WERI-Rb-1 (cell line): ENCODE data around the gene CMPK1.

Experiments used
- DNase-seq: peaks from one replicate; pipeline ENCODE4 v3.0.0-alpha.2; 2020
- H3K27ac ChIP-seq: fragments of 250-450 bp; sonication (Bioruptor Pico); 2 replicates; pipeline ENCODE4 v1.5.1; 2020; ENCODE audit warnings: mild to moderate bottlenecking, moderate library complexity
- H3K27me3 ChIP-seq: fragments of 250-450 bp; sonication (Bioruptor Pico); 2 replicates; pipeline ENCODE4 v1.5.1; 2021; ENCODE audit warnings: mild to moderate bottlenecking, low read depth, moderate library complexity; ENCODE audit not compliant: insufficient read depth, severe bottlenecking
- H3K36me3 ChIP-seq: fragments of 250-450 bp; sonication (Bioruptor Pico); 2 replicates; pipeline ENCODE4 v1.5.1; 2020; ENCODE audit warnings: mild to moderate bottlenecking, moderate library complexity
- H3K4me3 ChIP-seq: 2 replicates; pipeline ENCODE4 v1.5.1; 2011; ENCODE audit warnings: low read depth, mild to moderate bottlenecking, control low read depth, low read length
- H3K9me3 ChIP-seq: fragments of 250-450 bp; sonication (Bioruptor Pico); 2 replicates; pipeline ENCODE4 v1.5.1; 2021; ENCODE audit warnings: mild to moderate bottlenecking, moderate library complexity; ENCODE audit not compliant: severe bottlenecking
- CTCF ChIP-seq: IDR thresholded peaks from 2 replicates; pipeline ENCODE4 v1.5.1; 2011; ENCODE audit warnings: low read depth, mild to moderate bottlenecking, control low read depth, inconsistent platforms, low read length

Gene CMPK1

GRCh38 chr1:47347735-47348134 lies 14.1 kb downstream of the CMPK1 start:
- H3K4me3 ChIP-seq, result no peak overlapping the region
- TF ChIP-seq CTCF, result no peak
- no peaks in the 10 kb centered on the region for H3K9me3 ChIP-seq
- no peaks in the 10 kb centered on the region for H3K27me3 ChIP-seq
- H3K27ac ChIP-seq, result no peak overlapping the region
- DNase-seq, result no peak
- H3K36me3 ChIP-seq, result peaks cover 6% of the 10 kb centered on the region

GRCh38 chr1:47348246-47348645 lies 14.7 kb downstream of the CMPK1 start:
- no peak overlapping the region for H3K4me3 ChIP-seq
- no peak for DNase-seq
- no peak overlapping the region for H3K27ac ChIP-seq
- no peak for TF ChIP-seq CTCF
- H3K27me3 ChIP-seq, result no peaks in the 10 kb centered on the region
- 0 out of 2 replicates have a peak, but pooled peaks cover 2% of the 10 kb centered on the region for H3K36me3 ChIP-seq
- no peaks in the 10 kb centered on the region for H3K9me3 ChIP-seq

- no peaks in the 10 kb centered on the region for H3K36me3 ChIP-seq
- H3K27ac ChIP-seq, result no peak overlapping the region
- no peaks in the 10 kb centered on the region for H3K27me3 ChIP-seq
- DNase-seq, result no peak
- TF ChIP-seq CTCF, result no peak
- H3K9me3 ChIP-seq, result no peaks in the 10 kb centered on the region
- no peak overlapping the region for H3K4me3 ChIP-seq
Measured at GRCh38 chr1:47351305-47351704, 17.7 kb downstream of the CMPK1 start.

GRCh38 chr1:47361380-47361779 lies 27.8 kb downstream of the CMPK1 start:
- no peak for TF ChIP-seq CTCF
- DNase-seq, result no peak

GRCh38 chr1:47362828-47363227 lies 29.2 kb downstream of the CMPK1 start:
- no peaks in the 10 kb centered on the region; the same call in 1 of the 2 replicates for H3K36me3 ChIP-seq
- DNase-seq, result no peak
- TF ChIP-seq CTCF, result no peak
- H3K27ac ChIP-seq, result no peak overlapping the region
- no peaks in the 10 kb centered on the region for H3K9me3 ChIP-seq
- no peaks in the 10 kb centered on the region for H3K27me3 ChIP-seq
- H3K4me3 ChIP-seq, result no peak overlapping the region

More at GRCh38 chr1:47361380-47361779, 27.8 kb downstream of the CMPK1 start:
- no peaks in the 10 kb centered on the region for H3K9me3 ChIP-seq
- H3K36me3 ChIP-seq, result no peaks in the 10 kb centered on the region; the same call in 1 of the 2 replicates
- H3K27ac ChIP-seq, result no peak overlapping the region
- no peaks in the 10 kb centered on the region for H3K27me3 ChIP-seq
- no peak overlapping the region for H3K4me3 ChIP-seq

- no peak for DNase-seq
- H3K36me3 ChIP-seq, result peaks cover 36% of the 10 kb centered on the region
- no peak overlapping the region for H3K27ac ChIP-seq
- H3K9me3 ChIP-seq, result no peaks in the 10 kb centered on the region
- no peaks in the 10 kb centered on the region for H3K27me3 ChIP-seq
- H3K4me3 ChIP-seq, result no peak overlapping the region
- no peak for TF ChIP-seq CTCF
Measured at GRCh38 chr1:47367651-47368050, 34.1 kb downstream of the CMPK1 start.
